ENCODE measurements around the gene ATAD3C.
A peak's percentile ranks its signal among the peaks of the same experiment; 100 is the strongest.

DNA sequence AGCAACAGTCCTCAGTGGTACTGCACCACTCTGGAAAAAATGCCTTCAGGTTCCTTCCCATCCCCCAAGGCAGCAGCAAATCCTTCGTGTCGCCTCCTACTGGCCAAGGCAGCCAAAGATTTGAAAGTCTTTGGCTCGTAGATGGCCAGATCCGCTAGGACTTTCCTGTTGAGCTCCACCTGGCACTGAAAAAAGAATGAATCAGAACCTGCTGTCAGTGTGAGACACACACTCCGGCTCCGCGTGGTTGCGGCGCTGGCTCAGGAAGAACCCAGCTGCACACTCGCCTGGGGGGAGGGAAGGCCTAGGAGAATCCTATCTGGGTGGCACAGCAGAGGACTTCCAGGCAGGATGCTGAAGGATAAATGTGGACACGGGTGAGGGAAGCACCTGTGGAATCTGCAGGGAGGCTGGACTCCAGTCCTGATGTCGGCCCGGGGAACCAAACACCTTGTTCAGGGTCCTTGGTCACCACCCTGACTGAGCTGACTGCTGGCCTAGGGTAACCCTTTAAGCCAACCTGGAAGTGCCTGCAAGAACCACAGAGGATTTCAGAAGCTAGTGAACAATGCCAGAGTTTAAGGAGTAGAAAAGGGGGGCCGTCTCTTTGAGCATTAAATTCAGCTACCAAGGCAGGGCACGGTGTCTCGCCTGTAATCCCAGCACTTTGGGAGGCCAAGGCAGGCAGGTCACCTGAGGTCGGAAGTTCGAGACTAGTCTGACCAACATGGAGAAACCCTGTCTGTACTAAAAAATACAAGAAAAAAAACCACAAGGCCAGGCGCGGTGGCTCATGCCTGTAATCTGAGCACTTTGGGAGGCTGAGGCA is 47.2 kb upstream of the ATAD3C start:
- TF ChIP-seq, protein P1, sequence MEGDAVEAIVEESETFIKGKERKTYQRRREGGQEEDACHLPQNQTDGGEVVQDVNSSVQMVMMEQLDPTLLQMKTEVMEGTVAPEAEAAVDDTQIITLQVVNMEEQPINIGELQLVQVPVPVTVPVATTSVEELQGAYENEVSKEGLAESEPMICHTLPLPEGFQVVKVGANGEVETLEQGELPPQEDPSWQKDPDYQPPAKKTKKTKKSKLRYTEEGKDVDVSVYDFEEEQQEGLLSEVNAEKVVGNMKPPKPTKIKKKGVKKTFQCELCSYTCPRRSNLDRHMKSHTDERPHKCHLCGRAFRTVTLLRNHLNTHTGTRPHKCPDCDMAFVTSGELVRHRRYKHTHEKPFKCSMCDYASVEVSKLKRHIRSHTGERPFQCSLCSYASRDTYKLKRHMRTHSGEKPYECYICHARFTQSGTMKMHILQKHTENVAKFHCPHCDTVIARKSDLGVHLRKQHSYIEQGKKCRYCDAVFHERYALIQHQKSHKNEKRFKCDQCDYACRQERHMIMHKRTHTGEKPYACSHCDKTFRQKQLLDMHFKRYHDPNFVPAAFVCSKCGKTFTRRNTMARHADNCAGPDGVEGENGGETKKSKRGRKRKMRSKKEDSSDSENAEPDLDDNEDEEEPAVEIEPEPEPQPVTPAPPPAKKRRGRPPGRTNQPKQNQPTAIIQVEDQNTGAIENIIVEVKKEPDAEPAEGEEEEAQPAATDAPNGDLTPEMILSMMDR (IDR thresholded peaks at IDR 0.05; ENCODE audit: insufficient read depth, low read depth, low read length): peak; percentile 80
- no peak for TF ChIP-seq EZH2 (IDR thresholded peaks at IDR 0.05; ENCODE audit: insufficient read depth, low read length)
